Loucy (cell line): ENCODE data around the gene NDUFA8.

Experiments
- CTCF ChIP-seq: fragments of 200-600 bp; sonication (generic); conservative IDR thresholded peaks from 2 replicates; pipeline ENCODE4 v1.5.1; 2014; ENCODE audit warnings: mild to moderate bottlenecking, antibody characterized with exemption, low read length
- EZH2phosphoT487 ChIP-seq: fragments of 200-600 bp; IDR thresholded peaks from 2 replicates; pipeline ENCODE4 v1.6.1; 2018; ENCODE audit warnings: antibody characterized with exemption, mild to moderate bottlenecking, moderate library complexity, borderline replicate concordance

- TF ChIP-seq CTCF = no peak
- TF ChIP-seq EZH2phosphoT487 = no peak
Observed at GRCh38 chr9:122118343-122119165, 41.0 kb downstream of the NDUFA8 start.
